Inflammatory macrophage treated with lipopolysaccharide for 1 hour (primary cell): ENCODE measurements around the gene SELENOT.
"Not testable (repeated sequence)": the region's sequence is repeated elsewhere in the genome, so short reads cannot be mapped to it uniquely, and the experiment has no call there.

Source experiments
- DNase-seq, 2 donors: peaks; one replicate each; pipeline ENCODE4 v3.0.0-alpha.2; 2020 to 2022

SELENOT gene

DNA sequence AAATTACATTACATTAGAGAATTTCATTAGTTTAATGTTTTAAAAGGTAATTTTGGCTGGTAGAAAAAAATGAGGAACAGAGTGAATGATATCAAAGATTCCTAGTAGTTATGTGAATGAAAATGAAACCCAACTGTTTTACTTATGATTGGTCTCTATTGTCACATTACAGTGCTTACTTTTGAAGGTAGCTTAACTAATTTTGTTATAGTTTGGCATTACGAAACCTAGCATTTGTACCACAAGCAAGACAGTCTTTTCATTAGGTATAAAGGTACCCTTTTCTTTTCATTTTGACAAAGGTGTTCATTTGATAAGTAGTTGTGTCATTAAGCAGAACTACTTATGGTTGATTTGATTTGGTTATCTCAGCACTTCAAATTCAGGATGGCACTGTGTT is 6.9 kb downstream of the SELENOT start:
- no peak for DNase-seq

DNA sequence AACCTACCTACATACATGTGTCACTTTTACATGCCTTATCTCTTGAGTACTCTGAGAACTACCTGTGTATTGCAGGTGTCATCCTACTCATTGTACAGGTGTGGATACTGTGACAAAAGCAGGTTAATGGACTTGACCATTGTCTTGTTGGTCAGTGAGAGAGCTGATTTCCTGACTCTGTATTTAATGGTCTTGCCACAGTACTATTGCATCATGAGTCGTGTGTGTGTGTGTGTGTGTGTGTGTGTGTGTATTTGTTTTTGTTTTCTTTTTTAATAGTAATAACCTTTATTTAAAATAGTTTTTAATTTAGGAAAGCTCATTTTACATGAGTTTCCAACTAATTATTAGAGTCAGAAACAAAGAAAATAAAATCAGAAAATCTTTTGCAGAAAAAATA is 7.7 kb downstream of the SELENOT start:
- DNase-seq = peak in 1 of 2 donors; percentile 24

DNA sequence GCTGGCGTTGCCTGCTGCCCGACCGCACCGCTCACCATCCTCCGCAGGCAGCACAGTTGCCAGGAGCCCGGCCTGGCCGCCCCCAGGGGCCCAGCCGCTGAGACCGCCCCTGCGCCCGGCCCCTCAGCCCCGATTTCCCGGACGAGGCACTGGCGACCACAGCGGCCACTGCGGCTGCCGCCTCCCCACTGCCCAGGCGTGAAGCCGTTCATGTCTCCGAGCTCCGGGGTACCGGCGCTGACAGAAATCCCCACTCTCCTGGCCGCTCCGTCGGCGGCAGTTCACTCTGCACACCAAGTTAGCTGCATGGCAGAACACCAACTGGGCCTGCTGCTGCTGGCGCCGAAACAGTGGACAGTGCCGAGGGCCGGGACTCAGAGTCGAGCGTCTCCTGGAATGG is 8.5 kb downstream of the SELENOT start:
- DNase-seq = no peak

DNA sequence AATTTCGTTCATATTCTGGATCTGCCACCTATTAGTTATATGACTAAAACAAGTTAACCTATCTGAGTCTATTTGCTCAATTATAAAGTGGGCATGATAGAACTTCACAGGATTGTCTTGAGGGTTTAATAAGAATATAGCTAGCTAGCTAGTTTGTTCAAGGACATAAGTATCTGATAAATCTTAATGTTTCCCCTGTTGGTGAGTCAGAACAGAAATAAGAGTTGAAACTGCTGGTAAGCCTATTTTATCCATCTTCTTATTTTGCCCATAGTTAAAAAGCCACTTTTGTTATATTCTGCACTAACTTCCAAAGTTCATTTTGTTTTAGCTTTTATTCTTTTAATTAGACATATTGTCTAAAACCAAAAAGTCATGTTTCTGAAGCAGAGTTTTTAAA is 9.4 kb downstream of the SELENOT start:
- no peak for DNase-seq

DNA sequence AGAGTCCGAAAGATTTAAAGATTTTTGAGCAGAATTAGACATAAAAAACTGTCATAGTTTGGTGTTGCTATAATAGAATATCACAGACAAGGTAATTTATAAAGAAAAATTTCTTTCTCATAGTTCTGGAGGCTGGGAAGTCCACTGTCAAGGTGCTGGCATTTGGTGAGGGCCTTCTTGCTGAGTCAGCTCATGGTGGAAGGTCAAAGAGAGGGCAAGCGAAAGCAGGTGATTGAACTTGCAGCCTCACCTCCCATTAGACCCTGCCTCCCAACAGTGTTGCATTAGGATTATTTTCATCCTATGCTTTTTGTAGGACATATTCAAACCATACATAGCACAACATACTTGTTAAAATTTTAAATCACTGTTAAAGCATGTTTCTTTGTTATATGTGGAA is 9.9 kb downstream of the SELENOT start:
- no peak for DNase-seq

GRCh38 chr3:150613709-150614480 is 10.8 kb downstream of the SELENOT start:
- DNase-seq = no peak

DNA sequence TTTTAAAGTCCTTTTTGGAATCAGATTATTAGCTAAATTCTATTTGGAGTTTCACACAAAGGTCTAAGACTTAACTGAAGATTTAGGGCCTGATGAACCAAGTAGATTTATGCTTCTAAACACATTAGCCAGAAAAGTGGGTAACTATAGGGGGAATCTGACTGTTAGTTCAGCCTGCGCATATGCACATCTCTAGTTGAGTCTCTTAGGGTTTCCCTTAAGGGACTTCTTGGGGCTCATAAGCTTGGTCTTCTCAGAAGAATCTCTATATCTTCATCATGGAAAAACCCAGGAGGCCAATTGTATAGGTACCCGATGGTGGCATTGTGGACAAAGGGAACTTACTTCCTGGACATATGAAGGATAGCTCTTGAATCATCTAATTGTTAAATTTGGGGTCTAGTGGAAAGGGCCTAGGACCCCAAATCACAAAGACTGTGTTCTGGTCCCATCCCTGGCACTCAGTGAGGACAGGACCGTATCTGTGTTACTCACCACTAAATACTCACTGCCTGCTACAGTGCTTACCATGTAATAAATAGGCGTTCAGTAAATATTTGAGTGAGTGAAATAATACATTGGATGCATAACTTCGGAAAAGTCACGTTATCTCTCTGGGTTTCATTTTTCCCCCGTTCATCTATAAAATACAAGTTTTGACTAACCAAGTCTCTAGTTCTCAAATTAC is 17.0 kb downstream of the SELENOT start:
- no peak for DNase-seq

DNA sequence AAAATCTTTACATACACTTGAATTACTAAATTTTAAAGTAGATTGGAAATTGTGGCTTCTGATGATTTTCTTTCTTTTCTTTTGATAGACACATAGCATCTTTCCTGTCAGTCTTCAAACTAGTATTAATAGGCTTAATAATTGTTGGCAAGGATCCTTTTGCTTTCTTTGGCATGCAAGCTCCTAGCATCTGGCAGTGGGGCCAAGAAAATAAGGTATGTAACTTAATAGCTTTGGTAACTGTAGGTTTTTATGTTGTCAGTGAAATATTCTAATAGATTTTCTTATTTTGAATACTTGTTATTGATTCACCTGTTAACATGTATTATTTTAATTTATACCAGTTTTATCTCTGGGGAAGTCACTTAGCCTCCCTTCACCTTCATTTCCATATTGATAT is 19.8 kb downstream of the SELENOT start:
- DNase-seq = not testable (repeated sequence)

DNA sequence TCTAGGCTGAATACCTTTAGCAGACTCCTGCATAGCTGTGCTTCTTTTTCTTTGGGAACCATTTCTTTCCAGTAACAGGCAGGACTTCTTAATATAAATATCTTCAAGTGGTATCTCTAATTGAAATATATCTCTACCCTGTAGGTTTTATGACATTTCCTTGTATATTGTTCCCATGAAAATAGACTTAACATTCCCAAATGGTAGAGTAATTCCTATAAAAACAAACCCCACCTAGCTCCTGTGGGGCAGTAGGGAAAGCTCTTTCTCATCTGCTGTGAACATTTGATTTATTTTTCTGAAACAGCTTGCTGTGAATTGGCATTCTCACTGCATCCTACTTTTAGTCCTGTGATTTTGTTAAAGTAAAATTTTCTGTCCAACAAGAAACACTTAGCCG is 20.8 kb downstream of the SELENOT start:
- DNase-seq = no peak

- no peak for DNase-seq
These were observed 23.2 kb downstream of the SELENOT start for GRCh38 chr3:150626148-150626930.

- no peak for DNase-seq
These were observed 24.4 kb downstream of the SELENOT start for GRCh38 chr3:150627557-150627956.

DNA sequence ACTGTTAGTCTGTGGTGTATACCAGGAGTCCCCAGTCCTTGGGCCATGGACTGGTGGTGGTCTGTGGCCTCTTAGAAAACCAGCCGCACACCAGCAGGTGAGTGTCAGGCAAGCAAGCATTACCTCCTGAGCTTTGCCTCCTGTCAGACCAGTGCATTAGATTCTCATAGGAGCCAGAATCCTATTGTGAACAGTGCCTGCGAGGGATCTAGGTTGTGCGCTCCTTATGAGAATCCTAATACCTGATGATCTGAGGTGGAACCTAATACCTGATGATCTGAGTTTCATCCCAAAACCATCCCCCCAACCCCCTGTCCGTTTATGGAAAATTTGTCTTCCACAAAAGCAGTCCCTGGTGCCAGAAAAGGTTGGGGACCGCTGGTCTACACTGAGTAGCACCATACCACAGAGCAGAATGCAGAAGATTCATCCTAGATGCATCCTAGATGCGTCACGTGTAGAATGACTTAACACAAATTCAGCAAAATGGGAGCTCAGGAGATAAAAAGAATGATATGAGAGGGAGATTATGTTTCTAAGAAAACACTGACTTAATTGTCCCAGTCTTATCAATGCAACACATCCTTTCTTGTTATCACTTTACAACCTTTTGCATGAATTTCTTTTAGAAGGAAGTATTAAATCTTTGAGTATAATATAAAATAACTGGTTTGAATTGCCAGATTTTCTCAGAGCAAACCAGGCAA is 28.5 kb downstream of the SELENOT start:
- no peak for DNase-seq

DNA sequence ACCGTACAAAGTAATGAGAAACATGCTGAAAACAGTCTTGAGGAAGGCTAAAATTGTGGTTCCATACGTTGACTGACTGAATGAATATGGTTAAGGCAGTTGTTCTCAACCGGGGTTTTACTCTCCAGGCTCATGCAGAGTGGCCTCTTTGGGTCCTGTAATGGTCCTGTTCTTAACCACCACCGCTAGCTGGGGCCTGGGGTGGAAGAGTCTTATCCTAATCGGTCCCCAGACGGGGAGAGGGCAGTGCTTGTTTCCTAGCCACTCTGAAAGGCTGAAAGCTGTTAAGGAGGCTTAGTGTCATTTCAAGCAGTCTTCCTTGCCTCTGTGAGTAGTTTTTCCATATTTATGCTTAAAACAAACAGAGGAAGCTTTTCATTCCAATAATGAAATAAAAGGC is 32.0 kb downstream of the SELENOT start:
- DNase-seq = no peak

GRCh38 chr3:150635526-150635925 is 32.4 kb downstream of the SELENOT start:
- DNase-seq = peak in 1 of 2 donors; percentile 14

DNA sequence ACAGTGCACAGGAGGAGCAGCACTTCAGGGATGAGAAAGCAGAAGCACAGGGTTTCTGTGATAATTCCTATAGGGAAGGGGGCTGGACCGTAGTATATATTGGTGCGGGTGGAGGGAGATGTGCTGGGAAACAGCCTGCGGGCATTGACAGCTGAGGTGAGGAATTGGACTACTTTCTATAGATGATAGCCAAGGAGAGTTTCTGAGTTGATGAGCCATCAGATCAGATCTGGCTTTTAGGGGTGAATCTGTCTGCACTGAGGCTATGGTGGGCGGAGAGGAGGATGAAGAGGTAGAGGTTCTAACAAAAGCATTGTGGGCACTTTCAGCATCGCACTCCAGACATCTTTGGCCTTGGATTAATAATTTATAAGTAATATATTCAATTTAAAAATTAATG is 33.1 kb downstream of the SELENOT start:
- DNase-seq = no peak

DNA sequence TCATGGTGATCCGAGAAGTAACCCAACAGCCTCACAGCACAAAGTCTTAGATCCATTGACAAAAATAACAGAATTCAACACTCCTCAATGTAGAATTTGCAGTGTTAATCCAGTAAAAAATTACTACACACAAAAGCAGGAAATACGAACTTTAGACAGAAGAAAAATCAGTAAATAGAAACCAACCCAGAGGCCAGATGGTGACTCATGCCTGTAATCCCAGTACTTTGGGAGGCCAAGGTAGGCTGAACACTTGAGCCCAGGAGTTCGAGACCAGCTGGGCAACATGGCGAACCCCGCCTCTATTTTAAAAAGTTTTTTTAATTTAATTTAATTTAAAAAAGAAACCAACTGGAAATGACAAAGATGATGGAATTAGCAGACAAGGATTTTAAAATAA is 36.1 kb downstream of the SELENOT start:
- DNase-seq = no peak

DNA sequence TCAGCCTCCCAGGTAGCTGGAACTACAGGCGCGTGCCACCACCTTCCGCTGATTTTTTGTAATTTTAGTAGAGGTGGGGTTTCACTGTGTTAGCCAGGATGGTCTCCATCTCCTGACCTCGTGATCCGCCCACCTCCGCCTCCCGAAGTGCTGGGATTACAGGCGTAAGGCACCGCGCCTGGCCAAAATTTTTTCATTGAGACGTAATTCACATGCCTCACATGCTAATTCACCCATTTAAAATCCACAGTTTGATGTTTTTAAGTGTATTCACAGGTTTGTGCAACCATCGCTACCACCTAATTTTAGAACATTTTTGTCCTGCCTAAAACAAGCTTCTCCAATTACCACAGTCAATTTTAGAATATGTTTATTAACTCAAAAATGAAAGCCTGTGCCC is 37.1 kb downstream of the SELENOT start:
- DNase-seq = no peak

GRCh38 chr3:150653110-150653561 is 50.0 kb downstream of the SELENOT start:
- DNase-seq = no peak

GRCh38 chr3:150656316-150656715 is 53.2 kb downstream of the SELENOT start:
- peak; percentile 33 to 58 for DNase-seq

DNA sequence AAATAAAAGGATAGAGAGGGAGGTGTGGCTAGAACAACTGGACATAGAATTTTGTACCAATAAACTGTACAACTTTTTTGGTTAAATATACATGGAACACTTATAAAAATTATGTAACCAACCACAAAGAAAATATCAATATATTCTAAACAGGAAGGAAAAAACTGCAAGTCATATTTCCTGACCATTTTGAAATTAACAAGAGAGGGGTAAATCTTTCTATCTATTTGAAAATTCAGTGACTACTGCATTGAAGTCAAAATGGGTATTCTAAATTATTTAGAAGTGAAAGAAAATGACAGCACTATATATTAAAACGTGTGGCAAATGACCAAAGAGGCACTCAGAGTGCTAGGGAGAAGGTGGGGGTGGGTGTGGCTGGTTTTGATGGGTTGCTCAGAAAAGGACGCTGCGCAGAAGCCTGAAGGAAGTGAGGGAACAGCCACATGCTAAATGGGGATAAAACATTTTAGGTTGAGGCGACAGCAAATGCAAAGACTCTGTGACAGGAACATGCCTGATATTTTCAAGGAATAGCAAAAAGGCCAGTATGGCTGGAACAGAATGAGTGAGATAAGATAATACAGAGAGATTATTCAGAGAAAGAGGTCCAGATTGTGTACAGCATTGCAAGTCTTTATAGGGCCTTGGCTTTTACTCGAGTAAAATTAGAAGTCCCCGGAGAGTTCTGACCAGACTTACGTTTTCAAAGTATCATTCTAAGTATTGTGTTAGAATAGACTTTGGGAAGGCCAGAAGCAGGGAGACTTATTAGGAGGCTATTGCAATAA is 59.5 kb downstream of the SELENOT start:
- peak in 1 of 2 donors; percentile 18 for DNase-seq

DNA sequence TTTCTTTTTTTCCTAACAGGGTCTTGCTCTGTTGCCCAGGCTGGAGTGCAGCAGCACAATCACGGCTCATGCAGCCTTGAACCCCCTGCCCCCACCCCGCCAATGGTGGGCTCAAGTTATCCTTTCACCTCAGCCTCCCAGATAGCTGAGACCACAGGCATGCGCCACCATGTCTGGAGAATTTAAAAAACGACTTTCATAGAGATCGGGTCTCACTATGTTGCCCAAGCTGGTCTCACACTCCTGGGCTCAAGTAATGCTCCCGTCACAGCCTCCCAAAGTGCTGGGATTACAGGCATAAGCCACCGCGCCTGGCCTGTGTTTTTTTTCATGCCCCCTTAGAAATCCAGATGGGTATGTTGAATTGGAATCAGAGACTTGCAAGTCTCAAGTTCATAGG is 60.3 kb downstream of the SELENOT start:
- no peak for DNase-seq

DNA sequence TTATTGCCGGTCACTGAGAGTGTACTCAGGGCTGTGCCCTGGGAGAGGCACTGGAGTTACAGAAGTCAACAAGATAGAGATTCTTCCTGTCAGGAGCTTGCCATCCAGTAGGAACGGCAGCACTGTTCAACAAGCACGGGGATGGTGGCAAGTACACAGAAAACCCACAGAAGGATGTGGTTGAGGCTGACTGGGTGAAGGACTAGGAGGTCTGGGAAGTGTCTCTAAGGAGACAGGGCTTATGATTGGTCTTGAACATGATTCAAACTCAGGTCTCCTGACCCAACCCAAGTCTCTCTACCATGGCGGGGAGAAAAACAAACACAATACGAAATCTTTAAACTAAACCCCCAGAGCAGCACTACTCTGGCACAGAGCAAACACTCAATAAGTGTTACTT is 63.0 kb downstream of the SELENOT start:
- no peak for DNase-seq
